ENCODE data around the gene TRIM65.

The TRIM65 gene

GRCh38 chr17:75847614-75848522 lies 48.9 kb downstream of the TRIM65 start:
- Histone ChIP-seq H3K9me2 (replicated peaks; ENCODE audit: insufficient read depth, low read length) (no peaks in the 10 kb centered on the region), H3K4me1 (ENCODE audit: low read length) (no peaks in the 10 kb centered on the region), H4K20me1 (ENCODE audit: insufficient read depth, low read length) (no peaks in the 10 kb centered on the region), H3K9ac (ENCODE audit: low read length) (no peak overlapping the region), H3K36me3 (replicated peaks; ENCODE audit: insufficient read depth, low read length) (no peaks in the 10 kb centered on the region), H3K79me2 (ENCODE audit: low read length) (peaks cover 3% of the 10 kb centered on the region; the same call in 1 of the 2 replicates), H3K27me3 (replicated peaks; ENCODE audit: insufficient read depth, low read length) (no peaks in the 10 kb centered on the region), H3K9me3 (replicated peaks; ENCODE audit: insufficient read depth, low read length) (no peaks in the 10 kb centered on the region), H2AFZ (ENCODE audit: low read length) (no peak overlapping the region), H3F3A (ENCODE audit: insufficient read depth, low read length) (no peaks in the 10 kb centered on the region), H3K27ac (ENCODE audit: low read length) (no peak overlapping the region), H3K4me3 (ENCODE audit: low read length) (no peak overlapping the region), H3K4me2 (ENCODE audit: low read depth, low read length) (no peak overlapping the region)
- no peak for DNase-seq
- TF ChIP-seq, protein P1, sequence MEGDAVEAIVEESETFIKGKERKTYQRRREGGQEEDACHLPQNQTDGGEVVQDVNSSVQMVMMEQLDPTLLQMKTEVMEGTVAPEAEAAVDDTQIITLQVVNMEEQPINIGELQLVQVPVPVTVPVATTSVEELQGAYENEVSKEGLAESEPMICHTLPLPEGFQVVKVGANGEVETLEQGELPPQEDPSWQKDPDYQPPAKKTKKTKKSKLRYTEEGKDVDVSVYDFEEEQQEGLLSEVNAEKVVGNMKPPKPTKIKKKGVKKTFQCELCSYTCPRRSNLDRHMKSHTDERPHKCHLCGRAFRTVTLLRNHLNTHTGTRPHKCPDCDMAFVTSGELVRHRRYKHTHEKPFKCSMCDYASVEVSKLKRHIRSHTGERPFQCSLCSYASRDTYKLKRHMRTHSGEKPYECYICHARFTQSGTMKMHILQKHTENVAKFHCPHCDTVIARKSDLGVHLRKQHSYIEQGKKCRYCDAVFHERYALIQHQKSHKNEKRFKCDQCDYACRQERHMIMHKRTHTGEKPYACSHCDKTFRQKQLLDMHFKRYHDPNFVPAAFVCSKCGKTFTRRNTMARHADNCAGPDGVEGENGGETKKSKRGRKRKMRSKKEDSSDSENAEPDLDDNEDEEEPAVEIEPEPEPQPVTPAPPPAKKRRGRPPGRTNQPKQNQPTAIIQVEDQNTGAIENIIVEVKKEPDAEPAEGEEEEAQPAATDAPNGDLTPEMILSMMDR (IDR thresholded peaks at IDR 0.05; ENCODE audit: low read length) = no peak
- TF ChIP-seq EZH2 (optimal IDR thresholded peaks at IDR 0.05; ENCODE audit: low read depth, low read length) = no peak
- no peak for TF ChIP-seq EZH2phosphoT487 (IDR thresholded peaks at IDR 0.05; ENCODE audit: low read length)

DNA sequence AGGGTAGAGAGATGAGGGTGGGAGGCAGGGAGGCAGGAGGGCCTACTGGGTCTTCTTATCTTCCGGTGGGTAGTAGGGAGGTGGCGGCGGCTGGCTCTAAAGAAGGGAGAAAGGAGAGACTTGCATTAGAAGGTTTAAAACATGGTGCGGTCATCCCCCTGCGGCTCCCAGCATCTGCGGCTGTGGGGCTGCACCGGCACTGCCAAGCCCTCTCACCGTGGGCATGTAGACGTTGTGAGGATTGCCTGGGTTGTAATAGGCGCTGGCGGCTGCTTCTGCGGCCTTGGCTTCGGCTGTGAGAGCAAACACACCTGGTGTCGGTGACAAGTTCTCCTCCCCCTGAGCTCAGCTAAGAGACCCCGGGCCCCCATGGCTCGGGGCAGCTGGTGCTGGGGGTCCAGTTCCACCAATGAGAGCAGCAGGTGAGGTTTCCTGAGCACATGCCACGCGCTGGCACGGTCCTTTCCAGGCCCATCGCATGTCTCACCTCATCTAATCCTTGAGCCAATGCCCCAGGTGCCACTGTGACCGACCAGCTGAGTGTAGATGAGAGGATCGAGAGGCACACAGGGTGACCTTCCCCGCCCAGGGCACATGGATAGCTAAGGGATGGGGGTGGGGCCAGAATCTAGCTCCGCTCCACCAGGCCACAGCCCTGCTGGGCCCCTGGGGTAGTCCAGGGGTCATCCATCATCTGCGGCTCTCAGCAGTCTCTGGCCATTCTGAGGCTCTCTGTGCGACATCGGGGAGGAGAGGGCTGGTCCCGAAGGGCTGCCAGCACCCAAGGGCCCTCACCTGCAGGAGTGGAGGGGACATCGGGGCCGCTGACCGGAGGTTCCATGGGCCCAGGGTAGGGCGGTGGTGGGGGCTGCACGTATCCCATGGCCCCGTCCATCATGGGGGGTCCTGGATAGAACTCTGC lies 49.8 kb downstream of the TRIM65 start:
- no peaks in the 10 kb centered on the region for H3K9me3 ChIP-seq (replicated peaks; ENCODE audit: insufficient read depth, low read length)
- H3K4me3 ChIP-seq (ENCODE audit: low read length) = no peak overlapping the region
- no peaks in the 10 kb centered on the region for H3K9me2 ChIP-seq (replicated peaks; ENCODE audit: insufficient read depth, low read length)
- H3K9ac ChIP-seq (ENCODE audit: low read length) = no peak overlapping the region
- no peaks in the 10 kb centered on the region for H3K27me3 ChIP-seq (replicated peaks; ENCODE audit: insufficient read depth, low read length)
- no peak for DNase-seq
- no peak overlapping the region for H3K4me2 ChIP-seq (ENCODE audit: low read depth, low read length)
- no peaks in the 10 kb centered on the region for H3K4me1 ChIP-seq (ENCODE audit: low read length)
- H3K27ac ChIP-seq (ENCODE audit: low read length) = no peak overlapping the region
- H3F3A ChIP-seq (ENCODE audit: insufficient read depth, low read length) = no peaks in the 10 kb centered on the region
- H3K79me2 ChIP-seq (ENCODE audit: low read length) = no peaks in the 10 kb centered on the region
- no peaks in the 10 kb centered on the region for H3K36me3 ChIP-seq (replicated peaks; ENCODE audit: insufficient read depth, low read length)
- TF ChIP-seq, protein P1 (IDR thresholded peaks at IDR 0.05; ENCODE audit: low read length) = no peak
- TF ChIP-seq EZH2phosphoT487 (IDR thresholded peaks at IDR 0.05; ENCODE audit: low read length) (no peak), EZH2 (optimal IDR thresholded peaks at IDR 0.05; ENCODE audit: low read depth, low read length) (no peak)
- no peaks in the 10 kb centered on the region for H4K20me1 ChIP-seq (ENCODE audit: insufficient read depth, low read length)
- H2AFZ ChIP-seq (ENCODE audit: low read length) = no peak overlapping the region

DNA sequence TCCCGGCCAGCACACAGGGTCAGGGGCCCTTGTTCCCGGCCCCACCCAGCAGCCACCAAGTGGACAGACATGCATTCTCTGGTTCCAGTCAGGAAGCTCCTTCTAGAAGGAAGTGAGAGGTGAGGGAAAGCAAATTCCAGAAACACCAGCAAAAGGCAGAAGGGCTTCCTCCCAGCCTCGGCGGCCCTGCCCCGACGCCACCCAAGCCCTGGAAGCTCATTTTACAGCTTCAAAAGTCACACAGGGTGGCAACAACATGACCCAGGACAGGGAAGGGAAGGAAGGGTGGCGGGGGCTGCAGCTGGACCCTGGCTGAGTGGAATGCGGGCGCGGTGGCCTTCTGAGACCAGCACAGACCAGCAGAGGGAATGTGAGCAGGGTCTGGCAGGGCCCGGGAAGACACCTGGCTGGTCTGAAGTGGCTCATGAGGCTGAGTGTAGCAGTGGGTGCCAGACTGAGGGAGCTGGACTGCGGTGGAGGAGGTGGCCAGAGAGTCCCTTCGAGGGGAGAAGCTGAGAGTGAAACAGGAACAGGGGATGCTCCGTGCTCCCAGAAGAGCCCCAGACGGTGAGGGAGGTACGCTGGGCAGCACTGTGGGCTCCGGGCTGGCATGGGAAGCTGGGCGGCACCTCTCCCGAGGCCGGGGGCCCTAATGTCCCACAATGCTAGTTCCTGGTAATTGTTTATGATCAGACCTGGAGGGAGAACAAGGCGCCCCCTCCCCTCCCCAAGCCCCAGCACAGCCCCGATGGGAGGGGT lies 50.6 kb downstream of the TRIM65 start:
- Histone ChIP-seq H3K4me3 (ENCODE audit: low read length) (no peak overlapping the region), H2AFZ (ENCODE audit: low read length) (no peak overlapping the region), H3K36me3 (replicated peaks; ENCODE audit: insufficient read depth, low read length) (no peaks in the 10 kb centered on the region), H3K27me3 (replicated peaks; ENCODE audit: insufficient read depth, low read length) (no peaks in the 10 kb centered on the region), H3F3A (ENCODE audit: insufficient read depth, low read length) (no peaks in the 10 kb centered on the region), H4K20me1 (ENCODE audit: insufficient read depth, low read length) (no peaks in the 10 kb centered on the region), H3K9me3 (replicated peaks; ENCODE audit: insufficient read depth, low read length) (no peaks in the 10 kb centered on the region), H3K9ac (ENCODE audit: low read length) (no peak overlapping the region), H3K27ac (ENCODE audit: low read length) (no peak overlapping the region), H3K4me1 (ENCODE audit: low read length) (no peaks in the 10 kb centered on the region), H3K9me2 (replicated peaks; ENCODE audit: insufficient read depth, low read length) (no peaks in the 10 kb centered on the region), H3K4me2 (ENCODE audit: low read depth, low read length) (no peak overlapping the region), H3K79me2 (ENCODE audit: low read length) (no peaks in the 10 kb centered on the region)
- no peak for DNase-seq
- no peak for TF ChIP-seq EZH2phosphoT487 (IDR thresholded peaks at IDR 0.05; ENCODE audit: low read length)
- no peak for TF ChIP-seq EZH2 (optimal IDR thresholded peaks at IDR 0.05; ENCODE audit: low read depth, low read length)
- TF ChIP-seq, protein P1 (IDR thresholded peaks at IDR 0.05; ENCODE audit: low read length) = no peak
